Measurements from ENCODE around the gene PTGDR2. TPM values are rescaled to one million over a fixed set of nuclear protein-coding genes. Genes with fewer than 3 reads are reported as not detected.

The PTGDR2 gene
- total RNA-seq, 1 donor from 2014 or later: not detected

- no peak for DNase-seq (ENCODE audit: low read depth)
These were observed 18.9 kb upstream of the PTGDR2 start for GRCh38 chr11:60874421-60875365.

DNA sequence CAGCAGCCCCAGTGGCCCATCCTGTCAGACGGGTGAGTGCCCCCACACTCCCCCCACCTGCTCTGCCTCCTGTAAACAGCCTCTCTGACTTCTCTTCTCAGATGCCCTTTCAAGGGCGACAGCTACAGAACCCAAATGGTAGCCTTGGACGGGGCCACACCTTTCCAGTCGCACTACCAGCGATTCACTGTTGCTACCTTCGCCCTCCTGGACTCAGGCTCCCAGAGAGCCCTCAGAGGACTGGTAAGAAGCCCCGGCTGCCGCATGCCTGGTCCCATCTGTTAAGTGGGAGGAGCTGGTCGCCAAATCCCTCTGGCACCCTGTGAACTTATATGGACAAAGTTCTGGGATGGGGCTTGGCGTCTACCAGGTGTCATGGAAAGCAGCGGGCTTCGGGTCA is 17.8 kb upstream of the PTGDR2 start:
- DNase-seq (ENCODE audit: low read depth): no peak

DNA sequence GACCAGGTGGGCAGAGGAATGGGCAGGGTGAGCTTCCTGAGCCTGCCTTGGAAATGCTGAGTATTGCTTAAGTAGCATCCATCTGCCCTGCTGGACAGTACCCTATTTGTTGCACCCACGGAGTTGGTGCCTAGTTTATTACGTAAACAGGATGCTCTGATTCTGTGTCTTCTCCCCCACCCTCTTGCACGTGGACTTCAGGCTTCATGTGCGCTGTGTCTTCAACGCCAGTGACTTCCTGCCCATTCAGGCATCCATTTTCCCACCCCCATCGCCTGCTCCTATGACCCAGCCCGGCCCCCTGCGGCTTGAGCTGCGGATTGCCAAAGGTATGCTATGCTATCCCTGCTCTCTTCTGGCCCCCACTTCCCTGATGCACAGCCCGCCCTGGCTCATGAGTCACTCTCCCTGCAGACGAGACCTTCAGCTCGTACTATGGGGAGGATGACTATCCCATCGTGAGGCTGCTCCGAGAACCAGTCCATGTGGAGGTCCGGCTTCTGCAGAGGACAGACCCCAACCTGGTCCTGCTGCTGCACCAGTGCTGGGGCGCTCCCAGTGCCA is 17.3 kb upstream of the PTGDR2 start:
- DNase-seq (ENCODE audit: low read depth): peak; percentile 66

GRCh38 chr11:60872124-60872960 is 16.6 kb upstream of the PTGDR2 start:
- DNase-seq (ENCODE audit: low read depth): peak; percentile 32

DNA sequence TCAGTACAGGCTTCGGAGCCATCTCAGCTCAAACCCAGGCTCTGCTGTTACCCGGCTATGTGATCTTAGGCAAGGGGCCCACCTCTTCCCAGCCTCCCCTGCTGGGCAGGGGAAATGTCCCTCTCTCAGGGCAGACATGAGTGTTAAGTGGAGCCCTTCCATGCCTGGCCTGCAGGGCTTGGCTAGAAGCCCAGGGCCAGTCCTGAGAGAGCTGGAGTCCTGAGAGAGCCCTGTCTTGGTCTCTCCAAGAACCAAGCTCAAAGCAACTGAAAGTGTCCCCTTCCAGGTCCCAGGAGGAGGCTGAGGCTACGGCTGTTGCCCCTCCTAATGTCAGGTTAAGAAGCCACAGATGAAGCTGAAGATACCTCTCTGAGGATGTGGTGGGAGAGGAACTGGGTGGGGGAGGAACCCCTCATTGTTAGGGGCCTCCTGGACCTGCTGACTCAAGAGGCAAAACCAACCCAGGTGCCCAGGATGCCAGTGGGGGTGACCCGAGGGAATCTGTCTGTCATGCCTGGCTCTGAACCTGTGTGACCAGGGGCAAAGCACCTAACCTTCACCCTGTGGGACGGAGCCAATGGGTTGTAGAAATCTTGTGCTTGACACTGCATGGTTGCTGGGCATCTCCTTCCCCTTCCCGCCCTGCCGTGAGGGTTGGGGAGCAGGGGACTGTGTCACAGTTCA is 15.8 kb upstream of the PTGDR2 start:
- no peak for DNase-seq (ENCODE audit: low read depth)

DNA sequence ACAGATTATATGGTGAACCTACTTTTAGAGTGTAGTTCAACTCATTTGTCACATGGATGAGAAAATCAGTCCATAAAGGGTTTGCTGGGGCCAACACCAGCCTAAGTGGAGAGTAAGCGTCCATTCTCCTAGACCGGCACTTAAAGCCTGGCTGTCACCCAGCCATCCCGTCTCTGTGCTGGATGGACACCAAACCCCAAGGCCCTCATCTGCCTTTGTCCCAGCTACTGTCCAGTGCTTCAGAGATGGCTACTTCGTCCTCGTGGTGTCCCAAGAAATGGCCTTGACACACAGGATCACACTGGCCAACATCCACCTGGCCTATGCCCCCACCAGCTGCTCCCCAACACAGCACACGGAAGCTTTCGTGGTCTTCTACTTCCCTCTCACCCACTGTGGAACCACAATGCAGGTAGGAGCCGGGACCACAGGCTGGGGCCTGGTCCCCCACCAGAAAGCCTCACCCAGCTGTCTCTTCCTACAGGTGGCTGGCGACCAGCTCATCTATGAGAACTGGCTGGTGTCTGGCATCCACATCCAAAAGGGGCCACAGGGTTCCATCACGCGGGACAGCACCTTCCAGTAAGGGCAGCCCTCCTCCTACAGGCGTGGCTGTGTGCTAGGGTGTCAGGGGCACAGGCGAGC is 15.1 kb upstream of the PTGDR2 start:
- DNase-seq (ENCODE audit: low read depth): no peak

DNA sequence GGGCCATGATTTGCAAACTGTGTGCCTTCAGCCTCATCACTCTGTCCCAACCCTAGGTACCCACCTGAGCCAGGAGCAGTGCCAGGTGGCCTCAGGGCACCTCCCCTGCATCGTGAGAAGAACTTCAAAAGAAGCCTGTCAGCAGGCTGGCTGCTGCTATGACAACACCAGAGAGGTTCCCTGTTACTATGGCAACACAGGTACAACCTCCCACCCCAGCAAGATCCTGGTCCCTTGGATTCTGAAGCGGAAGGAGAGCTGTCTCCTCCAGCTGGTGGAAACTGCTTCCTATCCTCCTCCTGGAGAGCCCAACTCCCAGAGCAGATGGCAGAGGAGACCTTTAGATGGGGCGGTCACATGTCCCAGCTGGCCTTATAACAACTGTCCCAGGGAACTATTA is 14.5 kb upstream of the PTGDR2 start:
- no peak for DNase-seq (ENCODE audit: low read depth)

DNA sequence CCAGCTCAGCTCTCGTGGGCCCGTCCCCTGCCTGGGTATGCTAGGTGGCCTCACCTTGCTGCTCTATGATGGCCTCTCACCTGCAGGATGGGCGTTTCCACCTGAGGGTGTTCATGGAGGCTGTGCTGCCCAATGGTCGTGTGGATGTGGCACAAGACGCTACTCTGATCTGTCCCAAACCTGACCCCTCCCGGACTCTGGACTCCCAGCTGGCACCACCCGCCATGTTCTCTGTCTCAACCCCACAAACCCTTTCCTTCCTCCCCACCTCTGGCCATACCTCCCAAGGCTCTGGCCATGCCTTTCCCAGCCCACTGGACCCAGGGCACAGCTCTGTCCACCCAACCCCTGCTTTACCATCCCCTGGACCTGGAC is 13.7 kb upstream of the PTGDR2 start:
- DNase-seq (ENCODE audit: low read depth): no peak

- no peak for DNase-seq (ENCODE audit: low read depth)
These were observed 13.1 kb upstream of the PTGDR2 start for GRCh38 chr11:60868682-60869450.

GRCh38 chr11:60867871-60868681 is 12.3 kb upstream of the PTGDR2 start:
- DNase-seq (ENCODE audit: low read depth): no peak

DNA sequence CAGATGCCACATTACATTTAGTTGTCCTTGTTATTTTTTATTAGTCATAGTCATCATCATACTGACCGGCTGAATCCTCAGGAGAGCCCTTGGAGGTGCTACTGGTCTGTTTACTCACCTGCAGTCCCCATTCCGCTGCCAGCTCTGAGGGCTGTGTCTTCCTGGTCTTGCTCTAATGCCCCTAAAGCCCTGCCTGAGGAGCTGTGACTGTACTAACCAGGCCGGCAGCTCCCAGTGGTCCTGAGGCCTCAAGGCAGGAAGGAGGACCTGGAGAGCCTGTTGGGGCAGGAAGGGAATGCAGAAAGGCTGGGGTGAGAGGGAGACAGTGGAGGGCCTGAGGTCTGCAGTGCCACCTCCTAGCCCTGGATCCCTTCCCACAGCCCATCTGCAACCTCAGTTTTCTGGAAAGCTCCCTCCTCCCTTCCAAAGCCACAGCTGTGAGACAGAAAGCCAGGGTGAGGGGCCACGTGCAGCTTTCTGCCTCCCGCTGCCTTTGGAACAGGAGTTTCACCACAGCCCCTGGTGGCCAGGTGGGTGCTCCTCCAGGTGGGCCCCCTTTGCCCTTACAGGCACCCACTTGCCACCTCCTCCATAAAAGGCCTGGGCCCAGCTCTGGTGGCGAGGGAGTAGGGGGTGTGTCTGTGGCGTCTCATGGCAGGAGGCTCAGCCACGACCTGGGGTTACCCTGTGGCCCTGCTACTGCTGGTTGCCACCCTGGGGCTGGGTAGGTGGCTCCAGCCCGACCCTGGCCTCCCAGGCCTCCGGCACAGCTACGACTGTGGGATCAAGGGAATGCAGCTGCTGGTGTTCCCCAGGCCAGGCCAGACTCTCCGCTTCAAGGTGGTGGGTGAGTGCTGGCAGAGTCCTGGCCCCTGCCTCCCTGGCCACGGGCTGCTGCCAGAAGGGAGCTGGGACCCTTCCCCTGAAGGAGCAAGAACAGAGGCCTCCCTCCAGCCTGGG is 11.4 kb upstream of the PTGDR2 start, which contains the start of gene ZP1:
TSS of gene ZP1 (plus strand) at position 632 of the 960 bp plus-strand sequence. CDS start at position 652, 20 bp downstream.
- no peak for DNase-seq (ENCODE audit: low read depth)

DNA sequence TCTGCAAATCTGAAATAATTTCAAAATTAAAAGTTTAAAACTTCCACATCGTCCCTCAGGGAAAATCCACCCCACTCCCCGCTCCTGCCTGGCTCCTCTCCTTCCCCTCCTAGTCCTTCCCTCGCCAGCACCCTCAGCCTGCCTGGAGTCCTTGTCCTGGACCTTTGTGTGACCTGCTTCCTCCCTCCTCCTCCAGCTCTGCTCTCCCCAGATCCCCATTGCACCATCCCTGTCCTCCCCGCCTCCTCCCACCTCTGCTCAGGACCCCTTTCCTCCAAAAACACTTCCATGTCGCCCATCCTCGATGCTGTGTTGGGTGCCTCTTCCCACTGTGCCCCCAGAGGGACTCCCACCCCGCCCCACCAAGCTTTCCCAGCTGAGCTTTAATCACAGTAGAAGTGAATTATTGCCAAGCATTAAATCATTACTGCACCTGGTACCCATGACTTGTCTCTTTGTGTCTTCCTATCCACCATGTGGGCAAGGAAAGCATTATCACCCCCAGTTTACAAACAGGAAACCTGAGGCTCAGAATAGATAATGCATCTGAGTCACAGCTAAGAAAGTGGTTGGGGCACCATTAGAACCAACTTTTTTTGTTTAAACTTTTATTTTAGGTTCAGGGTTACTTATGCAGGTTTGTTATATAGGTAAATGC is 9.2 kb upstream of the PTGDR2 start:
- no peak for DNase-seq (ENCODE audit: low read depth)

DNA sequence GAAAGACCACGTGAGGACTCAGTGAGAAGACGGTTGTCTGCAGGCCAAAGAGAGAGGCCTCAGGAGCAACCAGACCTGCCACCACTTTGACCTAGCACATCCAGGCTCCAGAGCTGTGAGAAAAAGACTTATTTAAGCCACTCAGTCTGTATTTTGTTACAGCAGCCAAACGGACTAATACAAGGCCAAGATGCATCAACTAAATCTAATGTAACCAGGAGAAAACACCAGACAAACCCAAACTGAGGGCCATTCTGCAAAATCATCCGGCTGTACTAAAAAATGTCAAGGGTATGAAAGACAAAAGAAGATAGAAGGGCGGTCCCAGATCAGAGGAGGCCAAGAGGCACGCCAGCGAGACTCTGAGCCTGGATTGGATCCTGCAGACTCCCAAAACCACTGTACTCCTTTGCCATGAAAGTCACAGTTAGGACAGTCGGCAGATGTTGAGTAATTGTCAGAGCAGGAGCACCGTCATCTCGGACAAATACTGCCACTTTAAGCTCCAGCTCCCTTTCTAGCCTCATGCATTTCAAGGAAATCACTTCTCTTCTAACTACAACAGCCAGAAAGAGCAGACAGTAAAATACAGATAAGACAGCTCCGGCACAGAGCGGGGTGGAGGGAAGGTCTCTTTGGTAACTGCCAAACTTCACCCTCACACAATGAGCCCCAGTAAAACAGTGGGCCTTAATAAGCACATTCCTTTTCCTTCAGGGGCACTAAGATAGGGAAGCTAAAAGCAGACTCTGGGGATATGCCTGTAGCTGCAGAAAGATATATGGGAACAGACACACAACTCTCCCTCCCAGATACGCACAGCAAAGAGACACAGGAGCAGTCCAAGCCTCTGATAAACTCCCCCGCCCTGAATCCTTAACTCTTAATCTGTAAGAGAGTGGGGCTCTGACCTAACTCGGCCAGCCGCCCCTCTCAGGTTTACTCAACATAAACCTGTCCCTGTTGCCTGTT is 8.1 kb upstream of the PTGDR2 start:
- no peak for DNase-seq (ENCODE audit: low read depth)

DNA sequence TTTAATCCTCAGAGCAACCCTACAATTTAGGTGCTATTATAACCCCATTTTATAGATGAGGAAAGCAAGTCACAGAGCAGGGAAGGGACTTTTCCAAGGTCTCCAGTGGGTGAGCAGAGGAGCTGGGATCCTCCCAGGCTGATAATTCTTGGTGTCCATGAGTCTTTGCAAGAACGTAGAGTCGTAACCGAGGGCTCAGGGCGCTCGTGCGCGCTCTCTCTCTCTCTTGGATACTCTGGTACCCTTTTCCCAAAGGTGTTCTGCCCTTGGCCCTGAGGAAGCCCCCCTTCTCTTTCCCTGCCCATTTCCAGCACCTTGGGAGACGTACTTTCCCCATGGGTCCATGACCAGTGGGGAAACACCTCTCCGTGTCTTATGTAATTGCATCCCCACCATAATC is 6.4 kb upstream of the PTGDR2 start:
- no peak for DNase-seq (ENCODE audit: low read depth)

- DNase-seq (ENCODE audit: low read depth): no peak
These were observed 5.2 kb upstream of the PTGDR2 start for GRCh38 chr11:60860943-60861342.

DNA sequence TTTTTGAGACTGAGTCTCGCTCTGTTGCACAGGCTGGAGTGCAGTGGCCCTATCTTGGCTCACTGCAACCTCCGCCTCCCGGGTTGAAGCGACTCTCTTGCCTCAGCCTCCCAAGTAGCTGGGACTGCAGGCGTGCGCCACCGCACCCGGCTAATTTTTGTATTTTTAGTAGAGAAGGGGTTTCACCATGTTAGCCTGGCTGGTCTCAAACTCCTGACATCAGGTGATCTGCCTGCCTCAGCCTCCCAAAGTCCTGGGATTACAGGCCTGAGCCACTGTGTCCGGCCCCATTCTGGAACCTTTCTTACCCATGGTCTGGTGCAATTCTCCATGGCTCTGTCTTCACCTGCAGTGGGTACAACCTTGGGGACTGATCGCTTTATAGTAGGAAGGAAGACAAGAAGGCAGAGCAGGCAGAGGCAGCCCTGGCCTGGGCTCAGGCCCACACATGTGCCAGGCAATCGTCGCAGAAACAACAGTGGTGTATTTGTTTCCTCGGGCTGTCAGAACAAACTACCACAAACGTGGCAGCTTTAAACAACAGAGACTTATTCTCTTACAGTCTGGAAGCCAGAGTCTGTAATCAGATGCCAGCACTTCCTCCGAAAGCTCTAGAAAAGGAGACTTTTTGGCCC is 4.0 kb upstream of the PTGDR2 start:
- no peak for DNase-seq (ENCODE audit: low read depth)
